Prostate gland (tissue), 2 donors: ENCODE data around the gene AURKA.

Source experiments
- POLR2A ChIP-seq: fragments of 450-650 bp; IDR thresholded peaks from one replicate; pipeline ENCODE4 v1.6.1; 2016; ENCODE audit warnings: antibody characterized with exemption, mild to moderate bottlenecking
- POLR2AphosphoS5 ChIP-seq: sonication (generic); formaldehyde crosslinking; IDR thresholded peaks from one replicate; pipeline ENCODE4 v1.6.1; 2017; ENCODE audit warnings: antibody characterized with exemption
- TF ChIP-seq, protein P1 (sequence below), 4 experiments: fragments of 200-600 bp in 2 of 4; fragments of 450-650 bp in 2 of 4; sonication (generic) in 2 of 4; IDR thresholded peaks; 1 replicate in 3 of 4; 2 replicates in 1 of 4; pipeline ENCODE4 v1.5.1; 2016 to 2019; ENCODE audit warnings: antibody characterized with exemption in 4 of 4, mild to moderate bottlenecking in 2 of 4, moderate library complexity in 2 of 4

DNA sequence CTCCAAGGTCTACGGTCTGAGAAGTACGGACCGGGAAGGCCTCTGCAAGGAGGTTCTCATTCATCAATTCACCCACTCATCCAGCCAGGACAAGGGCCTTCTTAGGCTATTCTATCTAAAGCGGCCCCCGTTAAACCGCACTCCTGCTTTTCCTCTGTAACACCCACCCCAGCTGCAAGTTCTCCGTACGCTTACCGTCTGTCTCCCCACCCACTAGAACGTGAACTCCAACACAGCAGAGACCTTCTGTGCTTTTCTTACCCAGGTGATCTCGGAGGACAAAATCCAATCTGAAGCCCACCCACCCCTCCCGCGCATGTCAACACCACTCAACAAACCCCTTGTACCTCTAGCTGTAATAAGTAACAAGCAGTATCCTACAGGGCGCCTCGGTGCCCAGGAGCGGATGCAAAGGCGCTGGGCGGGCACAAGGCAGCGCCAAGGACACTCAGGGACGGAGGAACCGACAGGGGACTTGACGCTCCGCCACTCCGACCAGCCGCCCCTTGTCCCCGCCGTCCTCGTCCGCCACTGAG lies 351 bp downstream of the AURKA start:
- TF ChIP-seq, protein P1, sequence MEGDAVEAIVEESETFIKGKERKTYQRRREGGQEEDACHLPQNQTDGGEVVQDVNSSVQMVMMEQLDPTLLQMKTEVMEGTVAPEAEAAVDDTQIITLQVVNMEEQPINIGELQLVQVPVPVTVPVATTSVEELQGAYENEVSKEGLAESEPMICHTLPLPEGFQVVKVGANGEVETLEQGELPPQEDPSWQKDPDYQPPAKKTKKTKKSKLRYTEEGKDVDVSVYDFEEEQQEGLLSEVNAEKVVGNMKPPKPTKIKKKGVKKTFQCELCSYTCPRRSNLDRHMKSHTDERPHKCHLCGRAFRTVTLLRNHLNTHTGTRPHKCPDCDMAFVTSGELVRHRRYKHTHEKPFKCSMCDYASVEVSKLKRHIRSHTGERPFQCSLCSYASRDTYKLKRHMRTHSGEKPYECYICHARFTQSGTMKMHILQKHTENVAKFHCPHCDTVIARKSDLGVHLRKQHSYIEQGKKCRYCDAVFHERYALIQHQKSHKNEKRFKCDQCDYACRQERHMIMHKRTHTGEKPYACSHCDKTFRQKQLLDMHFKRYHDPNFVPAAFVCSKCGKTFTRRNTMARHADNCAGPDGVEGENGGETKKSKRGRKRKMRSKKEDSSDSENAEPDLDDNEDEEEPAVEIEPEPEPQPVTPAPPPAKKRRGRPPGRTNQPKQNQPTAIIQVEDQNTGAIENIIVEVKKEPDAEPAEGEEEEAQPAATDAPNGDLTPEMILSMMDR (IDR thresholded peaks at IDR 0.05) = no peak
- TF ChIP-seq POLR2AphosphoS5 = no peak
- TF ChIP-seq POLR2A = no peak
